ENCODE measurements around the gene MACROH2A2. TPM values are rescaled to one million over a fixed set of nuclear protein-coding genes. Genes with fewer than 3 reads are reported as not detected.

MACROH2A2 gene
- total and polyA plus RNA-seq, 2 donors (not counting 1 experiment from before 2014, with no cell fraction given): not detected

DNA sequence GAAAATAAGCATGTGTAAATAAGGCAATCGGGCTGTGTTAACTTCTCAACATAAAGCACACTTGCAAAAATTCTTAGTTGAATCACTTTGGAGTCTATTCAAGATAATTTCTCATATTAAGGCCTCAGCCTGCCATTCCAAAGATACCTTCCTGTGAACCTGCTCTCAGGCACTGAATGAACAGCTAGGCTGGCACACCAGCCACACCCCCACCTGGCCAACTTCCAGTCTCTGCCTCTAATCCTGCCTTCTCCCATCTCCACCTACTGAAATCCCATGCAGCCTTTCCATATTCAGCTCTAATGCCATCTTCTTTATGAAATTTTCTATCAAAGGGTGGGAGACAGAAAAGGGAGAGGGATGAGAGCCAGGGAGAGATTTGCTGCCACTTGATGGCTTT lies 17.1 kb upstream of the MACROH2A2 start:
- Histone ChIP-seq H3K36me3 (replicated peaks in 1 of 2; ENCODE audit: control extremely low read depth in 1 of 2, control insufficient read depth in 1 of 2, extremely low read depth in 1 of 2, insufficient read depth in 2 of 2, low read length in 1 of 2) (no peaks in the 10 kb centered on the region), H3K79me2 (ENCODE audit: control insufficient read depth, insufficient read depth, low read length) (no peaks in the 10 kb centered on the region), H4K20me1 (ENCODE audit: control insufficient read depth, insufficient read depth, low read length, poor library complexity, severe bottlenecking) (no peaks in the 10 kb centered on the region), H3K27me3 (replicated peaks in 1 of 4; ENCODE audit: control extremely low read depth in 1 of 4, control insufficient read depth in 3 of 4, insufficient read depth in 4 of 4, low read length in 3 of 4) (peaks cover 0 to 4% (median 2%) of the 10 kb centered on the region in 4 experiments), H3K4me1 (ENCODE audit: control insufficient read depth in 2 of 2, insufficient read depth in 2 of 2, low read length in 2 of 2) (no peaks in the 10 kb centered on the region), H3K9ac (ENCODE audit: low read length) (no peak overlapping the region), H2AFZ (ENCODE audit: insufficient read depth, low read depth, low read length, poor library complexity, severe bottlenecking) (no peak overlapping the region), H3K4me3 (ENCODE audit: control extremely low read depth in 1 of 5, extremely low read depth in 1 of 5, insufficient read depth in 1 of 5, low read depth in 2 of 5, low read length in 4 of 5) (no peak overlapping the region), H3K9me3 (ENCODE audit: control extremely low read depth in 1 of 3, control insufficient read depth in 2 of 3, insufficient read depth in 1 of 3, low read length in 2 of 3) (peaks cover 2 to 7% (median 5%) of the 10 kb centered on the region in 3 donors), H3K4me2 (replicated peaks; ENCODE audit: low read depth, low read length, poor library complexity, severe bottlenecking) (no peak overlapping the region), H3K27ac (ENCODE audit: low read length in 2 of 2) (no peak overlapping the region)
- WGBS (ENCODE audit: insufficient coverage): no CpG with 5 or more reads among the region's 1 CpG
- DNase-seq (no peak), ATAC-seq (ENCODE audit: low read depth) (no peak)
- Mint-ChIP-seq H3K27ac (no peak overlapping the region), H3K4me3 (no peak overlapping the region), H3K9me3 (ENCODE audit: insufficient read depth) (peaks cover 4% of the 10 kb centered on the region), H3K27me3 (peaks cover 29% of the 10 kb centered on the region), H3K4me1 (no peaks in the 10 kb centered on the region)
- ChIA-PET CTCF (no interaction called here), POLR2A (no interaction called here)
- intact Hi-C loops (cut with micrococcal nuclease): no loop called here
- TF ChIP-seq EZH2 (IDR thresholded peaks at IDR 0.05; ENCODE audit: borderline replicate concordance, insufficient read depth, low read depth, low read length, poor library complexity, severe bottlenecking): no peak

DNA sequence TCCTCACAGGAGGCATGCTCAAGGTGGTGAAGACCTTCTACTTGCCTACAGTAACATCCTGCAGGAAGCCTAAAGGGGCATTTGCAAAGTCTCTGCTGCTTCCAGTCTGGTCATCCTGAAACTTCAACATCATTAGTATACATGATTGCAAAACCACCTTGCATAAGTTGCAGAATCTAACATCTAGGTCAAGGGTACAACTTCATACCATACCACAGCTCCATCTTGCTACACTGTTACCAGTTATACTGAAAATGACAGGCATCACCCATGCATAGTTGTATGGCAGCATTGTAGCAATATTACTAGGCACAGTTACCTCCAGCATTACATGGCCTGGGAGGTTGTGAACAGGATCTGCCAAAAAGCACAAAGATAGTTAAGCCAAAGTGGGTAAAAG lies 13.7 kb upstream of the MACROH2A2 start:
- no peaks in the 10 kb centered on the region for H4K20me1 ChIP-seq (ENCODE audit: control insufficient read depth, insufficient read depth, low read length, poor library complexity, severe bottlenecking)
- peaks cover 0 to 4% (median 4%) of the 10 kb centered on the region in 4 experiments for H3K27me3 ChIP-seq (replicated peaks in 1 of 4; ENCODE audit: control extremely low read depth in 1 of 4, control insufficient read depth in 3 of 4, insufficient read depth in 4 of 4, low read length in 3 of 4)
- H2AFZ ChIP-seq (ENCODE audit: insufficient read depth, low read depth, low read length, poor library complexity, severe bottlenecking): no peak overlapping the region
- ATAC-seq (ENCODE audit: low read depth) (no peak), DNase-seq (no peak)
- ChIA-PET POLR2A (no interaction called here), CTCF (no interaction called here)
- H3K4me3 Mint-ChIP-seq: no peak overlapping the region
- no peak overlapping the region for H3K4me3 ChIP-seq (ENCODE audit: control extremely low read depth in 1 of 5, extremely low read depth in 1 of 5, insufficient read depth in 1 of 5, low read depth in 2 of 5, low read length in 4 of 5)
- no peak for TF ChIP-seq EZH2 (IDR thresholded peaks at IDR 0.05; ENCODE audit: borderline replicate concordance, insufficient read depth, low read depth, low read length, poor library complexity, severe bottlenecking)
- TF ChIP-seq, protein P1, sequence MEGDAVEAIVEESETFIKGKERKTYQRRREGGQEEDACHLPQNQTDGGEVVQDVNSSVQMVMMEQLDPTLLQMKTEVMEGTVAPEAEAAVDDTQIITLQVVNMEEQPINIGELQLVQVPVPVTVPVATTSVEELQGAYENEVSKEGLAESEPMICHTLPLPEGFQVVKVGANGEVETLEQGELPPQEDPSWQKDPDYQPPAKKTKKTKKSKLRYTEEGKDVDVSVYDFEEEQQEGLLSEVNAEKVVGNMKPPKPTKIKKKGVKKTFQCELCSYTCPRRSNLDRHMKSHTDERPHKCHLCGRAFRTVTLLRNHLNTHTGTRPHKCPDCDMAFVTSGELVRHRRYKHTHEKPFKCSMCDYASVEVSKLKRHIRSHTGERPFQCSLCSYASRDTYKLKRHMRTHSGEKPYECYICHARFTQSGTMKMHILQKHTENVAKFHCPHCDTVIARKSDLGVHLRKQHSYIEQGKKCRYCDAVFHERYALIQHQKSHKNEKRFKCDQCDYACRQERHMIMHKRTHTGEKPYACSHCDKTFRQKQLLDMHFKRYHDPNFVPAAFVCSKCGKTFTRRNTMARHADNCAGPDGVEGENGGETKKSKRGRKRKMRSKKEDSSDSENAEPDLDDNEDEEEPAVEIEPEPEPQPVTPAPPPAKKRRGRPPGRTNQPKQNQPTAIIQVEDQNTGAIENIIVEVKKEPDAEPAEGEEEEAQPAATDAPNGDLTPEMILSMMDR (IDR thresholded peaks at IDR 0.05): no peak
- H3K4me1 ChIP-seq (ENCODE audit: control insufficient read depth in 2 of 2, insufficient read depth in 2 of 2, low read length in 2 of 2): no peaks in the 10 kb centered on the region
- no peak overlapping the region for H3K27ac ChIP-seq (ENCODE audit: low read length in 2 of 2)
- H3K36me3 ChIP-seq (replicated peaks in 1 of 2; ENCODE audit: control extremely low read depth in 1 of 2, control insufficient read depth in 1 of 2, extremely low read depth in 1 of 2, insufficient read depth in 2 of 2, low read length in 1 of 2): no peaks in the 10 kb centered on the region
- H3K9me3 Mint-ChIP-seq (ENCODE audit: insufficient read depth): peaks cover 10% of the 10 kb centered on the region
- no peaks in the 10 kb centered on the region for H3K4me1 Mint-ChIP-seq
- H3K27ac Mint-ChIP-seq: no peak overlapping the region
- intact Hi-C loops (cut with micrococcal nuclease): no loop called here
- H3K4me2 ChIP-seq (replicated peaks; ENCODE audit: low read depth, low read length, poor library complexity, severe bottlenecking): no peak overlapping the region
- peaks cover 0 to 24% (median 3%) of the 10 kb centered on the region in 3 donors for H3K9me3 ChIP-seq (ENCODE audit: control extremely low read depth in 1 of 3, control insufficient read depth in 2 of 3, insufficient read depth in 1 of 3, low read length in 2 of 3)
- H3K79me2 ChIP-seq (ENCODE audit: control insufficient read depth, insufficient read depth, low read length): no peaks in the 10 kb centered on the region
- H3K27me3 Mint-ChIP-seq: peaks cover 27% of the 10 kb centered on the region
- H3K9ac ChIP-seq (ENCODE audit: low read length): no peak overlapping the region
